Activated T-cell treated with anti-CD3 and anti-CD28 coated beads for 48 hours (primary cell): ENCODE data around the gene CADM1.

ENCODE experiments used
- DNase-seq: peaks from one replicate; pipeline ENCODE4 v3.0.0-alpha.2; 2020; ENCODE audit warnings: low read depth

Gene CADM1

DNA sequence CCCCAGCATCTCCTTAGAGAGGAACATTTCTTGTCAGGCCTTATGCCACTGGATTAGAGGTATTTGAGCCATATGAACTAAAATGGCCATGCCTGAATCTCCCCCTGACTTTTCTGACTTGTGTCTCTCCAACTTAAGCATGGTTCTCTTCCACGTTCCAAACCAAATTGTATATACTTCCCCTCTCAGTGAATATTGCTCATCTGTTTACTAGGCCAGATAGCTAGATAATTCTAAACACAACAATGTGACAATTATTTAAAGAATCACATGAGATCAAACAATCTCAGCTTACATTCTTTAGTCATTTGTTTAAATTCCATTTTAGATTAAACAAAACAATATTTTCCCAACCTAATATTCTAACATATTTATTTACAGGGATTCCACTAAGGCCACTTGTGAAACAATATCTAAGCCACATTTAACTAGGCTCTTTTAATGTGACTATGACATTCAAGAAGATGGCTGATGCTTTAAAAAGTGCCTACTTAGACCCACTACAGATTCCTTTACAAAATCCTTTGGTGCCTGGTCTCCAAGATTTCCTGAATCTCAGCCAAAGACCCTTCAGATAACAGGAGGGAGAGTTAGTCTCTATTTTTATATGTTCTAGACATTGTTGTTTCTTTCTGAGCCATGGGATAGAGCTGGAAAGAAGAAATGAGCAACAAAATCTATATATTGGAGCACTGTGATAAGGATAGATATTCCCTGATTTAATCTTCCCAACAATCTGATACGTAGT lies 105.7 kb downstream of the CADM1 start:
- DNase-seq = no peak

DNA sequence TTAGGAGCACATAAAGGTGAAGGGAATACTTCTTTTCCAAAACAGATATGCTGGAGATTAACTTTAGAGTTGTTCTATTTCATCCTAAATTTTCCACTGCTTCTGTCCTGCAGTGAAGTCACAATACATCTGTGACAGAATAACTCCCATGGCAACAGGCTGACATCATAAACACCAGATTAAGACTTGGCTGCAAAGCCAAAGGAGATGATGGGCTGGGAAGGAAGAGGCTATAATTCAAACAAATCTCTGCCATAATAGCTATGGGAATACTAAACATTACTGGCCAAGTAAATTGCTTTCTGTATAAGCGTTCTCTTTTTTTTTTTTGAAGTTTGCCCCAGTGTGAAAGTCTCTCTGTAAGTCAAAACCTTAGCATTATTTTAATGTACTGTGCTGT lies 107.7 kb downstream of the CADM1 start:
- no peak for DNase-seq

DNA sequence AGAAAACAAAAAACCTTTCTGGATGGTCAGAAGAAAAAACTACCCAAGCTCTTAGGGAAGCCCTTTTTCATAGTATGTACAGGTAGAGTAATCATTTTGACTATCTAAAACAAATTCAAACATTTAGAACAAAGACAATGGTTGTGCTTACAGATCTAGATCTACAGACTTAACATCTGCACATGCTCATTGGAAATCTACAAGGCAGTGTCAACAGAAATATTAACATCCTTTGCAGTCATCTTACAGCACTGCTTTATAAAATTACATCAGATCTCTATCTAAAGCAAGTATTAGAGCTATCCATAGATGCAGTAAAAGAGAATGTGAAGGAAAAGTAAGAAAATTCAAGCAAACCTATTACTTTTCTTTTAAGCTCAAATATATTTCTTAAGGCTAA lies 110.3 kb downstream of the CADM1 start:
- DNase-seq = no peak

DNA sequence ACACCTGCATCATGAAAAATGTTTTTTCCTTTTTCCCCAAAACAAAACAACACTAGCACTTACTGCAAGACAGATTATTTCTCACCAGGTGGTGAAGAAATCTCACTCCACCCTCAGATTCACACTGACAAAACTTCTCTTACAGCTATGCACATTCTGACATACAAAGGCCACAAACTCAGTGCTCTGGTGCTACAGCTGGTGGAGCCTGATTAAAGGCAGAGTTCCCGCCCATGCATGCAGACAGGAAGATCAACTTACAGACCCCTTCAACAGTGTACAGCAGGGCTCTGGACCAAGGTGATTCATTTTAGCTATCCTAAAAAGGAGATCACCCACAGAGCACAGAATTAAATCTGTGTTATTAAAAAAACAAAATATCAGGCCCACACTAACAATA lies 112.6 kb downstream of the CADM1 start:
- no peak for DNase-seq

DNA sequence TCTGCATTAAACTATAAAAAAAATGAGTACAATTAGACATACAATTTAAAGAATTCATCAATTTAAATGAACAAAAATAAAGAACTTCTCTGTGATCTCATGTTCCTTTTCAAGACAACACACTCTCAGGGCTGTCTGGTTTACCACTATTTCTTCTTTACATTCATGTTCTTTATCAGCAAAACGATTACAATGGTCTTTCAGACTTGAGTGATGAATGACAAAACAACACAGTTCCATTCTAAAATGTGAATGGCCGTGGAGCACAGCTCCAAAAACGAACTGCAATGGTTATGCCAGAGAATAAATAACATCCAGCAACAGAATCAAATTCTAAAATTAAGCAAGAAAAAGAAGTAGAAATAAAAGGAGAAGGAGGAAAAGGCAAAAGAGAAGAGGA lies 113.1 kb downstream of the CADM1 start:
- no peak for DNase-seq

DNA sequence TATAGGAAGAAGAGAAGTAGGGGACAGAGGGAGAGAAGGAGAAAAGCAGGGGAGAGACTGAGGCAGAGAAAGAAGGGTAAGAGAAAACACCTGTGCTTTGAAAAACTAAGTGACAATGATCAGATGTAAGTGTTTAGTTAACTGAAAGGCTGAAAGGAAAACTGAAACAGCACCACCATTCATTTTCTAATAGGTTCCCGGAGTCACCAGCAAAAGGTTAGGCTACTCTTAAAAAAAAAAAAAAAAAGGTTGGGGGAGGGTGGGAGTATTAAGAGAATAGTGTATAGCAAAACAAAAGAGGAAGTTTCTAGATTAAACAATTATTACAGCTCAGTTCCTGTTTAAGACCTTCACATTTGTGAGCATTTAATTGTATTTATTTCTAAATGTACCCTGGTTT lies 113.8 kb downstream of the CADM1 start:
- no peak for DNase-seq

DNA sequence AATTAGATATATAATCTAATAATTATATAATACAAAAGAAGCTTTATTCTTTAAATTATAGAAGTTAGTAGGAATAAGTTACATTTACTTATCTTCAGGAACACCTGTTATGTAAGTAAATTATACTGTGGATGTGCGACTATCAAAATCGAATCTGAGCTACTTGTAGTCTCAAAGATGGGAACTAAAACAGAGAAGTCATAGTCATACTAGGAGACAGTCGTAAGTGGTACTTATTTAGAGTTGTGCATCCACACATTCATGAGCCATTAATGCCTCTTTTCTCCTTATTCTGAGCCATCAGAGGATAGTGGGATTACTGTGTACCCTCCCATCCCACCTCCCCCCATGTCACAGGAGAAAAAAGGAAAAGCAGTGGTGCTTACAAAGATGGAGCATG lies 114.4 kb downstream of the CADM1 start:
- no peak for DNase-seq

DNA sequence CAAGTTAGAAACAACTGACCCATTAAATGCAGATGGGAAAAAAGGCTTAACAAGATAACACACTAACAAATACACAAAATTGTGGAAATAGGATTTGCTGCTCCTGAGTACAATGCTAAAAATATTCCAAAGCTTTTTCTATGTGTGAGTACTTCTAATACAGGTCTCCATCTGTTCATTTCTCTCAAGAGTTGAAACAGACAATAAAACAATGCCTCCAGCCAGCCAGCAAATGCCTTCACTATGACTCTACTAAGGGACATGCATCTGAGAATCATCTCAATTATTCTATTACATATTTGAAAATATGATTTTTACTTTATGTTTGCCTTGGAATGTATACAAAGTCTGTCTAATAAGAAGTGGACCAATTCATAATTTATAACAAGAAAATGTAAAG lies 119.0 kb downstream of the CADM1 start:
- DNase-seq = no peak

DNA sequence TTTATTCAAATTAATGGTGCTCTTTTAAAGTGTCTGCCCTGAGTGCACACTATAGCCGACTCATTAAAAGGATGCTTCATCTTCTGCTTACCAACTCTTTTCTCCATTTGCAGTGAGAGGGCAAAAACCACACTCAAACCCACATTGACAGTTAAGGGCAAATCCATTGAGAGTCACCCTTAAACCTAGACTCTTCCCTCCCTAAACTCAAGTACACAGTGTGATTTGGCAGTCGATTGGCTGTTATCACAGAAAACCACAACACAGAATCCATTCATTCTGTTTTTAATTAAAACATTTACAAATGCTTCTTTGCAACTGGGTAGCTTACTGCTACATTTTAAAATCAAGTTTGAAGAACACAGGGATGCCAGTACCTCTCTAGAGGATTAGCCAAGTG lies 120.0 kb downstream of the CADM1 start:
- DNase-seq = no peak

DNA sequence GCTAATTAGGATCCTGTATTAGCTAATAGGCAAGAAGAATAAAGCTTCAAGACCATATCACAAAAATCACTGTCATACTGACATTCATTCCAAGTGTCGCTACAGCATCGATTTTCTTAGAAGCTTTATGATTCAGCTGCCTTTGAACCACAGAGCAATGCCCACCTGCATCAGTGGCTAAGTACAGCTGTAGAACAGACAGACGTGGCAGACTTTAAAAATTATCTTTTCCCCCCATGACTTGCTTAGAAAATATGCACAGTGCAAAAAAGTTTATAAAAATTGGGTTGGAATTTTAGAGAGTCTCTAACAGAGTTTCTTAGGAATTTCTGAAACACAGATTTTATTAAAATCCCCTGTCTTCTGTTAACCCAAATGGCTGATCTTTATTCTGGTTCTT lies 120.8 kb downstream of the CADM1 start:
- DNase-seq = no peak

DNA sequence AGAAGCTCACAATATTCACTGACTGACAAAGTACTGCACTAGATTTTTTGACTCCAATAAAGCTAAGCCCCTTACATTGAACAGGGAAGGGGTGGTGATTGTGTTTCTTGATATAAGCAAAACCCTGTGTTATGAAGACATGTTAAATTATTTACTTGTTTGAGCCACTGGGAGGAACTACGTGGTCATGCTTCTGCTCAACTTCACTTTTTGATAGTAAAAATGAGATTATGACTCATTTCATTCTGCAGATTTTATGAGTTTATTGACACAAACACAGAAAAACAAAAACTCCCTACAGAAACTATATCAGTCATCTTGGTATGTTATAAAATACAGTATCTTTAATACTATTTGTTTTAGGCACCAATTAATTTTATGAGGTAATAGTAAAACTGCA lies 124.7 kb downstream of the CADM1 start:
- no peak for DNase-seq

DNA sequence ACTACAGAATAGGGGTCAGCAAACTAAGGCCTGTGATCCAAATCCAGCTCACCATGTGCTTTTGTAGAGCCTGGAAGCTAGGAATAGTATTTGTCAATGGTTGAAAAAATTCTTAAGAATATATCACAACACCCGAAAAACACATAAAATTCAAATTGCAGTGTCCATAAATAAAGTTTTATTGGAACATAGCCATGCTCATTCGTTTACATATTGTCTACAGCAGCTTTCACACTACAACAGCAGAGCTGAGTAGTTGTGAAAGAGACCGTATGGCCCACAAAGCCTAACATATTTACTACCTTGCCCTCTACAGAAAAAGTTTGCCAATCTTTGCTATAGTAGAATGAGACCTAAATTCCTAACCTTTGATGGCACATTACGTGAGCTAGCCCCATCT lies 125.7 kb downstream of the CADM1 start:
- no peak for DNase-seq

DNA sequence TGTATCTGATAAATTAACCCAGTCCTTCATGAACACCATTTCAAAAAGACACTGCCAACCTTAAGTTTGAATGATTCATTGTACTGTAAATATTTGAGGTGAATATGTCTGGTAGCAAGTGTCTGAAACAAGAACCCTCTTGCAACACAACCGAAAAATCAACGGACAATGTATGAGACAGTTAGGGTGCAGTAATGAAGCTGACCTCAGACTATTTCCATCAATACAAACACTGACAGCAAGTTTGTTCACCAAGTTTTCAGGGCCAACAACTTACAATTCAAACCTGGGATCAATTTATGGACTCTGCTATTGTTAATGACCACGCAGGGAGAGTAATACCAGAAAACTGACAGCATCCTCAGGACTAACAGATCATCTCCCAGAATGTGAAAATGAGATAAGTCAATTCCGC lies 126.3 kb downstream of the CADM1 start:
- DNase-seq = no peak

DNA sequence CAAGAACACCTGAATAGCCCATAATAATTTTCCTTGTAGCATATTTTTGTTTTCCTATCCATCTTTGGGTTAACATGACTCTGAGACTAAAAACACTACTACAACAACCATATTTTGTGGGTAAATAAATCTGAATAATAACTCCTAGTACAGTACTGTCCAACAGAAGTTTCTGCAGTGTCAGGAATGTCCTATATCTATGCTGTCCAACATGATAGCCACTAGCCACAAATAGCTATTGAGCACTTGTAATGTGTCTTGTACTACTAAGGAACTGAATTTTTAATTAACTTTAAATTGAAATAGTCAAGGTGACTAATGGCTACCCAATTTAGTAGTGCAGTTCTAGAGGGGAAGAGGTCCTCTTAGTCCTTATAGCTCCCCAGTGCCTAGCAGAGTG lies 135.6 kb downstream of the CADM1 start:
- DNase-seq = no peak

DNA sequence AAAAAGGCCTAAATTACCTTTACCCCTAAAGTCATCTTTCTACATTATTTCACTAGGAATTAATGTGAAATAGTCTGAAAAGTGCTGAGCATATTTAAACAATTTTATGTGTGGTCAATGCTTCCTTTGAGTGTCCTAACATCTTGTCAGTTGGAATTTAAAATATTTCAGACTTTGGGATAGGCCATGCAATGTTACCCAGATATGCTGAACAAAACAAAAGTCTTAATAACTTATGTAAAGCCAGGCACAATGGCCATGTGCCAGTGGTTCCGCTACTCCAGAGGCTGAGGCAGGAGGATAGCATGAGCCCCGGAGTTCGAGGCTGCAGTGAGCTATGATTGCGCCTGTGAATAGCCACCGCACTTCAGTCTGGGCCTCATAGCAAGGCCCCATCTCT lies 137.4 kb downstream of the CADM1 start:
- DNase-seq = no peak

DNA sequence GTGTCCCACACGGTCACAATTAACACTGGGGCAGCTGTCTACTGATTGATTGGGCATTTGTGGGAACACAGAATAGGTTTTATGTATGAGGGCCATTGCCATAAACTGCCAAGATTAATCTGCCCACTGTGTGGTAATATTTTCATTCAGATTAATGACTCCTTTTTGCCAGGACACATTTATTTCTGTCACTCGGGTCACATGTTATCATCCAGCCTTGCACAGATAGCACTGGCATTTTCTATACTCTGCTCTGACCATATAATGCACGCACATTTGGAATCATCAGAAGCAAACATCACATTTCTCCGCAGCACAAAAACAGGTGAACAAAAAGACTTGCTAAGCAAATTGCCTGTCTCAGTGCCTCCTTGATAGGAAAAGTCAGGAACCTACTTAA lies 138.3 kb downstream of the CADM1 start:
- no peak for DNase-seq

DNA sequence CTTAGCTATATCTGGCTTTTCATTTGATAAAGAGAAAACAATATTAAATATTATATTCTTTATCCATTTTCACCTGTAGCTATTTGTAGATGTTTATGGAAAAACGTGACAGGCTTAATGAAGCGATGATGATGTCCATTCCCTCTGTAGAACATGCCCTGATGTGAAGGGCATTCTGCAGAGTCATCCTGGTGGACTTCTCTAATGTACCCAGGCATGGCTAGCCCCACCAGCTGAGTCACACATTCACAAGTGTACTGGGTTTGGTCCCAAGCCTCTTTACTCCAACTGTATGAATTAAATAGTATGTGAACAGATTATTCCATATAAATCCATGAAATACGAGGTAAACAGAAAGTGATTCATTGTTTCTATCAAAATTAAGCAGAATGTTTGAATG lies 139.3 kb downstream of the CADM1 start:
- DNase-seq = no peak

DNA sequence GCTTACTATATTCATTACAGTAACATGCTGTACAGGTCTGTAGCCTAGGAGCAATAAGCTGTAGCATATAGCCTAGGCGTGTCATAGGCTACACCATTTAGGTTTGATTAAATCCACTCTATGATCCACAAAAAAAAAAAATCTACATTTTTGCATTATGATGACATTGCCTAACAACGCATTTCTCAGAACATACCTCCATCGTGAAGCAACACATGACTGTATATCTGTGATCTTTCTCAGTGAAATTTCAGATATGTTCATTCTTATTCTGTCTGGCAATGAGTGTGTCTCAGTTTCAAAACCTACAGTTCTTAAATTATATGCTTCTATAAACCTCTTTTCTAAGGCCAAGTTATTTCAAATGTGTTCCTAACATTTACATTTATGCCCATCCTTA lies 140.3 kb downstream of the CADM1 start:
- DNase-seq = no peak

DNA sequence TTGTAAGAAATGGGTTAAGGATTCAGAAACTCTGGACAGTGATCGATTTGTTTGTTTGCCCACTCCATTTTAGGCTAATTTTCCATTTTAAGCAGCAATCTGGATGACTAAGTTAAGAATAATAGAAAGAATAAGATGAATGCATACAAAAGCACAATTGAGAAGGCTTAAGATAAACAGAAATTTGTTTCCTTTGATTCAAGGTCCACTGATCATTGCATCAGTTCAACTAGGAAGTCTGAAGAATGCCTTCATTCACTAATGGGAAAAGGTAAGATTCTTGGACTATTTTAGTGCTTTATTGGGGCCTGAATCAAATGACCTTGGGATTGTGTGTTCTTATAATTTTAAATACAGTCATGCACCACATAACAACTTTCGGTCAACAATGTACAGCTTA lies 140.8 kb downstream of the CADM1 start:
- no peak for DNase-seq

DNA sequence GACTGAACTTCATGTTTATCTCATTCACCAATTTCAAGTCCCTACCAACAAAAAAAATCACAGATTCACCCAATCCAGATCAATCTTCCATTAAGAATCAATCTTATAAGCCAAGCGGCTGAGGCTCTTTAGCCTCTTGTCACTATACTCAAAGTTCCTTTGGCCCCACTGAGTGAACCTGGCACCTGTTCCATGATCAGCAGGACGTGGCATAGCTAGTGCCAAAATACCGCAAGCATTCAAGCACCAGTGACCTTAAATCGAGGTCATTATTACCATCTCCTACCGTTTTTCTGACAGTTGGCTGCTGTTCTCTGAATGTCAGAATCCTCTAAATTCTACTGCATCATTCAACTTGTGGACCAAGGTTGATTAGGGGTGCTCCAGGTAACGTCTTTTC lies 141.2 kb downstream of the CADM1 start:
- DNase-seq = no peak

DNA sequence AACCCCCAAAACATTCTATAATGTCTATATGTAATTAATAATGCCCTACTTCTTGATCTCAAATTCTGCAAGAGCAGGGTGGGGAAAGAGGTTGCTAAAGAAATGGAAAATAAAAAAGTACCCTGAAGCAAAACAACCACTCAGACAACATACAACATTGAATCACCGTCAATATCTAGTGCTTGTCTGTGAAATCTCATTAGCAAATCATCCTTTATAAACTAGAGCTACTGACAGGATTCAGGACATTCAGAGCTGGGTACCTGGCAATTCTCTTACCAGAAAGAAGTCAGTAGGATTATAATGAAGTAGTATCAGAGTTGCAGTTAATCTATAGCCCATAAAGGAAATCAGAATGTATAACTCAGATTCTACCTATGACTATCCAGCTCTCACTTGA lies 143.2 kb downstream of the CADM1 start:
- no peak for DNase-seq

DNA sequence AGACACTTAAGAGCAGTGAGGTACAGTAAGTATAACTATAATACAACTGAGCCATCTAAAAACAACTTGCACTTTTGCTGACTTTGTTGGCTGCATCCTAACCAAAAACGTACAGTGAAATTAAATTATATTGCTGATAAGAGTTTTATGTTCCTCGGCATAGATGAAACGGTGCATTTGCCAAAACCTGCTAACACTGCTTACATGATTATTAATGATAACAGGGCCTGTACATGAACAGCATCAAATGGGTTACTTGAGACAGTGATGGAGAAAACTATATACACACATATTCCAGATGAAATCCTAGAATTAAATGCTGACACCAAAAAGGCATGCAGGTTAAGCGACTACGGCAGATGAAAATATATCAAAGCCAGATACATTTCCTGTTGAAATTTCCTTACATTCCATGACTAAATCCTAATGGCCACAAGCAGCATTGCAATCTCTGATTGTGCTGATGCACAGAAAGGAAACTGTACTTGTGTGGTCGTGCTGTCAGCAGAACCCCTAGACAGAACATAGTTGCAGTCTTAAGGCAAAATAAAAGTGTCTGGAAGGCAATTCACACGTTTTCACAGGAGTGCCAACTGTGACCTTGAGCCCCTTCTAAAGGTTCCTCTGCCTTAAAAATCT lies 143.9 kb downstream of the CADM1 start:
- no peak for DNase-seq

DNA sequence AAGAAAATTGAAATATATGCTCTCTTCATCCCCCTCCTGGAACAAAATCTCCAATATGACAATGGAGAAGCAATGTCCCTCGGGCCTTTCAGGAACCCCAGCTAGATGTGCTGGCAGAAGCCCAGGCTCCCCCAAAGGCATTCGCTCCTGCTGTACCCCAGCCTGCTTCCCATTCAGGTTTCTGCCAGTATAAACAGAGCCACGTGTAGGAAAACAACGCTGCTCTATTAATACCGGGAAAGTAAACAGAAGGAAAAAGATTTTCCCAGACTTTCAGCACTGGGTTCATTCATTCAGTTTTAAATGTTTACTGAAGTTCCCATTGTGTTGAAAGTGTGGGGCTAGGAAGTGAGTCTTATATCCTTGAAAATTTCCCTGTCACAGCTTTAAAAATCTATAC lies 147.1 kb downstream of the CADM1 start:
- DNase-seq = no peak

DNA sequence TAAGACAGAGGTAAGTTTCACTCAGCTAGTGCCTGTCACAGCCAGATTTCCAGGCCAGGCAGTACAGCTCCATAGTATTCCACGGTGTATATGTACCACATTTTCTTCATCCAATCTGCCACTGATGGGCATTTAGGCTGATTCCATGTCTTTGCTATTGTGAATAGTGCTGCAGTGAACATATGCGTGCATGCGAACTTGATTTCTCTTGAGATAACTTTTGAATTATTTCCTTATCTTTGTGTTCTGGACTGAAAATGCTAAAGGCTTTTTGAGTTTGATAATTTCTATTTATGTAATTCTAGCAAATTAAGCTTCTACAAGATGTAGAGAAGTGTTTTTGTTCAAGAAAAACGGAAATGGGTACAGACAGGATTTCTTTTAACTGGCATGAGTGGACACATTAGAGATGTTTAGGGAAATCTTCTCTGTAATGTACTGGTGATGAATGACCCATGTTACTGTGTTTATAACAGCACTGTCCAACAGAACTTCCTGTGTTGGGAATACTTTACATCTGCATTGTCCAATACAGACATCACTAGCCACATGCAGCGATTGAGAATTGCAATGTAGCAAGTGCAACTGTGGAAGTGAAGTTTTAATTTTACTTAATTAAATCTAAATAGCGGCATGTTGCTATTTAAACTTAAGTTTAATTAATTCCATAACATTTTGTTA lies 151.3 kb downstream of the CADM1 start:
- DNase-seq = no peak
